Activated CD8-positive, alpha-beta memory T cell treated with anti-CD3 and anti-CD28 coated beads, Interleukin-2, amount 50 U/mL, for 48 hours (primary cell): ENCODE measurements around the gene PROC.
A peak's percentile ranks its signal among the peaks of the same experiment; 100 is the strongest.

Experiments
- DNase-seq: peaks from one replicate; pipeline ENCODE4 v3.0.0-alpha.2; 2020

Gene PROC

GRCh38 chr2:127418300-127419111 lies at the start of gene PROC:
TSS of gene PROC (plus strand) at chr2:127418427. CDS start at chr2:127419943, 1,516 bp downstream.
- DNase-seq: peak; percentile 32

GRCh38 chr2:127370010-127370409 lies 48.2 kb upstream of the PROC start:
- DNase-seq: no peak

GRCh38 chr2:127371037-127371436 lies 47.2 kb upstream of the PROC start:
- DNase-seq: no peak

- no peak for DNase-seq
Measured at GRCh38 chr2:127373362-127374083, 44.7 kb upstream of the PROC start.

DNA sequence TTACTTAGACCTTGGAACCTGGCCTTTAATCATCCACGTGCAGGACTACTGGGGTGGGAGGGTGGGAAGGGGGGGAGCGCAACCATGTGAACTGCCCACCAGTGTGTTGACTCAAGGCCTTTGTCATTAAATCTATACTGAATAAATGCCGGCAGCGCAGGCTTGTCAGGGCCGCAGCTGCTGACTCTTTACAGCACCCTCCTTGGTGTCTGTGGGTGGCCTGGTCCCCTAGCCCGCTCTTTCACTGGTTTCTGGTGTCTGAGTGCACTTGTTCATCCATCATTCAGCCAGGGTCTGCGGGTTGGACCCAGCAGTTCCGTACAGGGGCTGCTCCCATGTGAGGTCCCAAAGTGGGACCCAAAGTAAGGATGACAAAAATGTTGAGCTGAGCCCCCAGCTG lies 42.0 kb upstream of the PROC start:
- no peak for DNase-seq

DNA sequence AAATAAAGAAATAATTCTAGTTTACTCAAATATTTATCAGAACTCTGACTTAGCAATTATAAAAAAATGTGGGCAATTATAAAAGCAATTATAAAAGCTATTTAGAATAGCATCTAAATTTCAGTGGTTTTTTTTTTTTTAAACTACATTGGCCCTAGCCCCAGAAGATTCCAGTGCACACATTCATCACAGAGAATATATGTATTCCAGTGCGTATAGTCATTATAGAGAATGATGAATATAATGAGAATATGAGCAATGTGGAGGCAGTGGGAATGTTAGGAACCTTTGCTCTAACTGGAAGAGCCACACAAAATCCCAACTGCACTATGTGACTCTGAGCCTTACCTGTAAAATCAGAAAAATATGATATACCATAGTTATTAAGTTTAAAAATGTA lies 41.0 kb upstream of the PROC start:
- no peak for DNase-seq

GRCh38 chr2:127378720-127379119 lies 39.5 kb upstream of the PROC start:
- DNase-seq: no peak

GRCh38 chr2:127379712-127380355 lies 38.4 kb upstream of the PROC start:
- DNase-seq: no peak

- DNase-seq: no peak
Measured at GRCh38 chr2:127381762-127382161, 36.5 kb upstream of the PROC start.

- DNase-seq: no peak
Measured at GRCh38 chr2:127382831-127383230, 35.4 kb upstream of the PROC start.

GRCh38 chr2:127384529-127384928 lies 33.7 kb upstream of the PROC start:
- no peak for DNase-seq

GRCh38 chr2:127386246-127386645 lies 32.0 kb upstream of the PROC start:
- DNase-seq: no peak

GRCh38 chr2:127386764-127387654 lies 31.2 kb upstream of the PROC start:
- peak; percentile 86 for DNase-seq

GRCh38 chr2:127387655-127388422 lies 30.4 kb upstream of the PROC start, which contains the start of gene MAP3K2:
TSS of gene MAP3K2 (minus strand) at chr2:127387975. CDS start at chr2:127343129, 44,846 bp downstream.
- DNase-seq: peak; percentile 99

- no peak for DNase-seq
Measured at GRCh38 chr2:127388423-127389164, 29.6 kb upstream of the PROC start.

DNA sequence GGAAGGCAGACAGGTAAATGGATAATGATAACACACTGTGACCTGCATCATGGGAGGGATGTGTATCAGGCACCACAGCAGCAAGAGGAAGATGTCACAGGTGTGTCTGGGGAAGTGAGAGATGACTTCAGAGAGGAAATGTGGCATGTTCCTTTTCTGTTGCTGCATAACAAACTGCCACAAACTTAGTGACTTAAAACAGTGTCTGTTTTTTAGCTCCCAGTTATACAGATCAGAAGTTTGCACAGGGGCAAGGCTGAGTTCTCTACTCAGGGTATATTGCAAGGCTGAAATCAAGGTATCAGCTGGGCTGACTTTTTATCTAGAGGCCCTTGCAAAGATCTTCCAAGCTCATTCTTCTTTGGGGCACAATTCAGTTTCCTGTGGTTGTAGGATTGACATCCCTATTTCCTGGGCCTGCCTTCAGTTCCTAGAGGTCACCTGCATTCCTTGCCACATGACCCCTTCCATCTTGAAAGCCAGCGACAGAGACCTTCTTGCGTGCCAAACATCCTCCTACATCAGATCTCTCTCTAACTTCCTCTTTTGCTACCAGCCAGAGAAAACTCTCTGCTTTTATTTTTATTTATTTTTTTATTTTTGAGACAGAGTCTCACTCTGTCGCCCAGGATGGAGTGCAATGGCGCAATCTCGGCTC lies 28.3 kb upstream of the PROC start:
- no peak for DNase-seq

GRCh38 chr2:127392133-127392827 lies 25.9 kb upstream of the PROC start:
- no peak for DNase-seq

DNA sequence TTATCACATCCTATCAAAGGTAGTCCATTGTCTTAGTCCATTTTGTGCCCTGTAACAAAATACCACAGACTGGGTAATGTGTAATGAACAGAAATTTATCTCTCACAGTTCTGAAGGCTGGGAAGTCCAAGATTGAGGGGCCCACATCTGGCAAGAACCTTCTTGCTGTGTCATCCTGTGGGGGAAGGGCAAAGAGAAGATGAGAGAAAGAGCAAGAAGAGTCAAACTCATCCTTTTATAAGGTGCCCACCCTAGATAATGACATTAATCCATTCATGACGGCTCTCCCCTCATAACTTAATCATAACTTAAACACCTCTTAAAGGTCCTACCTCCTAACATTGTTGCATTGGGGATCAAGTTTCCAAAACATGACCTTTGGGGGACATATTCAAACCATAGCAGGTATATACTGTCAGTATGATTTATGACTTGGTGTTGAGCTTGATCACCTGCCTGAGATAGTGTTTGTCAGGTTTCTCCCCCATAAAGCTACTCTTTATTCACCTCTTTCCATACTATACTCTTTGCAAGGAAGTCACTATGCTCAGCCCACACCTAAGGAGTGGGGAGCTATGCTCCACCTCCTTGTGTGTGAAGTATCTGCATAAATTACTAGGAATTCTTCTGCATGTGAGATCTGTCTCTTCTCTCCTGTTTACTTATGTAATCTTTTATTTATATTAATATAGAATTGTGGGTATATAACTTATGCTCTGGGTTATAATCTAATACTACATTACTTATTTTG lies 25.2 kb upstream of the PROC start:
- no peak for DNase-seq

DNA sequence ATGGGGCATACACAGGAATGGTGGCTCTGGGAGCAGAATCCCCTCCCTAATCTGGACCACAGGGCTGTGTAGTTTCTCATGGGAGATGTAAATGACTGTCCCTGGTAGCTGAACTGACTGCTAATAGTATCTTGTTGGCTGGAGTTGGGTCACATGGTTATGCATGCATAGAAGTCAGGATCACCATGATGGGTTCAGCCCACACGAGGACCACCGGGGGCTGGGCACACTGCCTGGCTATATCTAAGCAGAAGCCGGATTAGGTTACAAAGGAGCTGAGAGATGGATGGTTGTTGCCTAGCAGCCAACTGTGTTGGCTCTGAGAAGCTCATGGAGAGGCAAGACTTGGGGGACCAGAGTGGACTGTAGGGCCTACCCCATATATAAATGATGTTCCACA lies 23.7 kb upstream of the PROC start:
- no peak for DNase-seq
